HG03045 (cell line): Measurements from ENCODE around the gene RHOA.
A peak's percentile ranks its signal among the peaks of the same experiment; 100 is the strongest.
"Not testable (repeated sequence)": the region's sequence is repeated elsewhere in the genome, so short reads cannot be mapped to it uniquely, and the experiment has no call there.

Experiments used
- ATAC-seq: cut with Tn5 transposase; IDR thresholded peaks from one replicate; pipeline ENCODE4 v1.9.1; 2021; ENCODE audit warnings: mild to moderate bottlenecking, moderate library complexity; ENCODE audit not compliant: unreplicated experiment

Gene RHOA

GRCh38 chr3:49412632-49413337 lies 1.0 kb upstream of the RHOA start:
- ATAC-seq: no peak

- peak; percentile 31 for ATAC-seq
Measured at GRCh38 chr3:49411535-49411967, 225 bp downstream of the RHOA start.

GRCh38 chr3:49410846-49411534 lies 786 bp downstream of the RHOA start:
- no peak for ATAC-seq

- no peak for ATAC-seq
Measured at GRCh38 chr3:49410066-49410845, 1.5 kb downstream of the RHOA start.

- no peak for ATAC-seq
Measured at GRCh38 chr3:49406571-49407565, 4.9 kb downstream of the RHOA start.

GRCh38 chr3:49405570-49405969 lies 6.2 kb downstream of the RHOA start:
- not testable (repeated sequence) for ATAC-seq

GRCh38 chr3:49403891-49404290 lies 7.9 kb downstream of the RHOA start:
- no peak for ATAC-seq

- ATAC-seq: no peak
Measured at GRCh38 chr3:49401766-49402165, 10.0 kb downstream of the RHOA start.

- no peak for ATAC-seq
Measured at GRCh38 chr3:49399461-49399860, 12.3 kb downstream of the RHOA start.

- no peak for ATAC-seq
Measured at GRCh38 chr3:49397470-49397869, 14.3 kb downstream of the RHOA start.

GRCh38 chr3:49391310-49391709 lies 20.5 kb downstream of the RHOA start:
- ATAC-seq: not testable (repeated sequence)

- no peak for ATAC-seq
Measured at GRCh38 chr3:49389297-49389696, 22.5 kb downstream of the RHOA start.

- ATAC-seq: no peak
Measured at GRCh38 chr3:49388289-49388820, 23.4 kb downstream of the RHOA start.

GRCh38 chr3:49387721-49388120 lies 24.1 kb downstream of the RHOA start:
- ATAC-seq: no peak

- ATAC-seq: no peak
Measured at GRCh38 chr3:49386056-49386756, 25.6 kb downstream of the RHOA start.

- ATAC-seq: no peak
Measured at GRCh38 chr3:49385617-49386016, 26.2 kb downstream of the RHOA start.

GRCh38 chr3:49383387-49383786 lies 28.4 kb downstream of the RHOA start:
- ATAC-seq: no peak

GRCh38 chr3:49378249-49378895 lies 33.4 kb downstream of the RHOA start:
- ATAC-seq: no peak

- no peak for ATAC-seq
Measured at GRCh38 chr3:49377483-49377882, 34.3 kb downstream of the RHOA start.
